Endodermal cell (in vitro differentiated cells): ENCODE results near the gene BAHCC1. TPM values are rescaled to one million over a fixed set of nuclear protein-coding genes. Genes with fewer than 3 reads are reported as not detected.

Experiments
- DNase-seq: peaks from one replicate; pipeline ENCODE4 v3.0.0-alpha.2; 2017
- H3K27ac ChIP-seq: 2 replicates; pipeline ENCODE4 v1.5.1; 2013; ENCODE audit warnings: mild to moderate bottlenecking, low read depth, low read length, moderate library complexity
- H3K27me3 ChIP-seq: 2 replicates; pipeline ENCODE4 v1.6.1; 2013; ENCODE audit warnings: mild to moderate bottlenecking, low read length, moderate library complexity; ENCODE audit not compliant: insufficient read depth, control insufficient read depth, poor library complexity, severe bottlenecking
- H3K36me3 ChIP-seq: 2 replicates; pipeline ENCODE4 v1.7.0; 2013; ENCODE audit warnings: mild to moderate bottlenecking, low read length, moderate library complexity; ENCODE audit not compliant: control insufficient read depth, insufficient read depth
- H3K4me1 ChIP-seq: one replicate; pipeline ENCODE4 v1.7.0; 2013; ENCODE audit warnings: low read length; ENCODE audit not compliant: control insufficient read depth, insufficient read depth
- H3K4me3 ChIP-seq: 2 replicates; pipeline ENCODE4 v1.5.1; 2013; ENCODE audit warnings: mild to moderate bottlenecking, low read length, moderate library complexity
- H3K9ac ChIP-seq: 2 replicates; pipeline ENCODE4 v1.6.1; 2013; ENCODE audit warnings: mild to moderate bottlenecking, low read length, moderate library complexity; ENCODE audit not compliant: poor library complexity, severe bottlenecking; ENCODE audit errors: extremely low read depth
- H3K9me3 ChIP-seq: 2 replicates; pipeline ENCODE4 v1.6.1; 2013; ENCODE audit warnings: mild to moderate bottlenecking, low read length, moderate library complexity; ENCODE audit not compliant: control insufficient read depth
- H3K27ac Mint-ChIP-seq: 2 replicates; pipeline ENCODE4 v1.8.0; 2020; ENCODE audit warnings: mixed read lengths
- H3K27me3 Mint-ChIP-seq: 2 replicates; pipeline ENCODE4 v1.8.0; 2021; ENCODE audit warnings: mild to moderate bottlenecking, mixed read lengths; ENCODE audit not compliant: insufficient read depth
- H3K36me3 Mint-ChIP-seq: 2 replicates; pipeline ENCODE4 v1.8.0; 2020; ENCODE audit warnings: low read depth, mixed read lengths
- H3K4me1 Mint-ChIP-seq: 2 replicates; pipeline ENCODE4 v1.8.0; 2020; ENCODE audit warnings: mixed read lengths
- H3K4me3 Mint-ChIP-seq: 2 replicates; pipeline ENCODE4 v1.8.0; 2020; ENCODE audit warnings: mild to moderate bottlenecking, moderate library complexity, mixed read lengths
- H3K9me3 Mint-ChIP-seq: 2 replicates; pipeline ENCODE4 v1.8.0; 2020; ENCODE audit warnings: mild to moderate bottlenecking, mixed read lengths
- WGBS, 2 experiments: methylation state at CpG; one replicate each; pipeline versions ENCODE4 v1.1.5 to v1.1.7; 2013; ENCODE audit warnings: missing lambda C conversion rate in 2 of 2, mixed read lengths in 1 of 2; ENCODE audit not compliant: insufficient coverage in 1 of 2, insufficient read length in 1 of 2; 5-methylcytosine and 5-hydroxymethylcytosine counted together
- total RNA-seq, 2 donors: library from RNA; stranded (reverse); fragmentation: NEBNext Ultra II Directional in 1 of 2; extraction: Animal tissue kit (Norgen Biotek cat#: 25700) in 1 of 2; gene quantifications; 2 replicates in 1 of 2; 3 replicates in 1 of 2; pipeline ENCODE4 v1.2.1, GENCODE V29; 2021
- TF ChIP-seq, protein P1 (sequence below): fragments of 200-600 bp; sonication (generic); conservative IDR thresholded peaks from 2 replicates; pipeline ENCODE4 v1.5.0; 2021; ENCODE audit warnings: antibody characterized with exemption, mild to moderate bottlenecking

BAHCC1 gene
- total RNA-seq, 2 donors from 2014 or later: 63.9 to 78.1 TPM

- DNase-seq: peak; percentile 51
- 93 to 98% methylated on average over 25 to 37 of the region's 37 CpGs for WGBS, 2 experiments
- H3K4me3 ChIP-seq: no peak overlapping the region
- peaks cover 12% of the 10 kb centered on the region for H3K27me3 ChIP-seq
- no peak overlapping the region for H3K27ac ChIP-seq
- Mint-ChIP-seq H3K4me3 (no peak overlapping the region), H3K9me3 (no peaks in the 10 kb centered on the region), H3K4me1 (no peaks in the 10 kb centered on the region), H3K27me3 (peaks cover 44% of the 10 kb centered on the region), H3K27ac (no peak overlapping the region), H3K36me3 (no peaks in the 10 kb centered on the region)
- H3K9me3 ChIP-seq: no peaks in the 10 kb centered on the region
- no peak overlapping the region for H3K9ac ChIP-seq
- no peaks in the 10 kb centered on the region for H3K36me3 ChIP-seq
- H3K4me1 ChIP-seq: no peaks in the 10 kb centered on the region
- TF ChIP-seq, protein P1, sequence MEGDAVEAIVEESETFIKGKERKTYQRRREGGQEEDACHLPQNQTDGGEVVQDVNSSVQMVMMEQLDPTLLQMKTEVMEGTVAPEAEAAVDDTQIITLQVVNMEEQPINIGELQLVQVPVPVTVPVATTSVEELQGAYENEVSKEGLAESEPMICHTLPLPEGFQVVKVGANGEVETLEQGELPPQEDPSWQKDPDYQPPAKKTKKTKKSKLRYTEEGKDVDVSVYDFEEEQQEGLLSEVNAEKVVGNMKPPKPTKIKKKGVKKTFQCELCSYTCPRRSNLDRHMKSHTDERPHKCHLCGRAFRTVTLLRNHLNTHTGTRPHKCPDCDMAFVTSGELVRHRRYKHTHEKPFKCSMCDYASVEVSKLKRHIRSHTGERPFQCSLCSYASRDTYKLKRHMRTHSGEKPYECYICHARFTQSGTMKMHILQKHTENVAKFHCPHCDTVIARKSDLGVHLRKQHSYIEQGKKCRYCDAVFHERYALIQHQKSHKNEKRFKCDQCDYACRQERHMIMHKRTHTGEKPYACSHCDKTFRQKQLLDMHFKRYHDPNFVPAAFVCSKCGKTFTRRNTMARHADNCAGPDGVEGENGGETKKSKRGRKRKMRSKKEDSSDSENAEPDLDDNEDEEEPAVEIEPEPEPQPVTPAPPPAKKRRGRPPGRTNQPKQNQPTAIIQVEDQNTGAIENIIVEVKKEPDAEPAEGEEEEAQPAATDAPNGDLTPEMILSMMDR: no peak
Observed at GRCh38 chr17:81381632-81382577, 13.4 kb upstream of the BAHCC1 start.

- Histone ChIP-seq H3K9ac (no peak overlapping the region), H3K27ac (no peak overlapping the region), H3K36me3 (no peaks in the 10 kb centered on the region), H3K4me1 (peaks cover 2% of the 10 kb centered on the region), H3K27me3 (peaks cover 12% of the 10 kb centered on the region), H3K4me3 (no peak overlapping the region), H3K9me3 (no peaks in the 10 kb centered on the region)
- no peaks in the 10 kb centered on the region for H3K9me3 Mint-ChIP-seq
- H3K4me1 Mint-ChIP-seq: peaks cover under 1% of the 10 kb centered on the region
- peak; percentile 57 for DNase-seq
- no peak overlapping the region for H3K27ac Mint-ChIP-seq
- H3K27me3 Mint-ChIP-seq: peaks cover 48% of the 10 kb centered on the region
- no peak overlapping the region for H3K4me3 Mint-ChIP-seq
- H3K36me3 Mint-ChIP-seq: no peaks in the 10 kb centered on the region
- TF ChIP-seq, protein P1: no peak
- WGBS, 2 experiments: 96 to 100% methylated on average over 3 to 6 of the region's 6 CpGs
Observed at GRCh38 chr17:81382851-81383250, 12.4 kb upstream of the BAHCC1 start.

- peak; percentile 45 for DNase-seq
- no peaks in the 10 kb centered on the region for H3K9me3 Mint-ChIP-seq
- H3K4me1 Mint-ChIP-seq: peaks cover 4% of the 10 kb centered on the region
- no peak overlapping the region for H3K27ac Mint-ChIP-seq
- H3K4me3 ChIP-seq: no peak overlapping the region
- no peaks in the 10 kb centered on the region for H3K9me3 ChIP-seq
- no peak overlapping the region for H3K9ac ChIP-seq
- WGBS, 2 experiments: 93 to 97% methylated on average over 15 to 32 of the region's 32 CpGs
- no peaks in the 10 kb centered on the region for H3K36me3 ChIP-seq
- TF ChIP-seq, protein P1: no peak
- H3K27me3 Mint-ChIP-seq: peaks cover 52% of the 10 kb centered on the region
- peaks cover 12% of the 10 kb centered on the region for H3K27me3 ChIP-seq
- H3K36me3 Mint-ChIP-seq: no peaks in the 10 kb centered on the region
- H3K4me1 ChIP-seq: peaks cover 3% of the 10 kb centered on the region
- no peak overlapping the region for H3K27ac ChIP-seq
- H3K4me3 Mint-ChIP-seq: no peak overlapping the region
Observed at GRCh38 chr17:81383504-81384421, 11.5 kb upstream of the BAHCC1 start.
